Effector CD8-positive, alpha-beta T cell (primary cell): ENCODE results near the gene C4B.
"Not testable (repeated sequence)": the region's sequence is repeated elsewhere in the genome, so short reads cannot be mapped to it uniquely, and the experiment has no call there.

Experiments used
- DNase-seq: peaks from one replicate; lab custom pipeline; 2025; lab: John Stamatoyannopoulos, UW

Gene C4B

DNA sequence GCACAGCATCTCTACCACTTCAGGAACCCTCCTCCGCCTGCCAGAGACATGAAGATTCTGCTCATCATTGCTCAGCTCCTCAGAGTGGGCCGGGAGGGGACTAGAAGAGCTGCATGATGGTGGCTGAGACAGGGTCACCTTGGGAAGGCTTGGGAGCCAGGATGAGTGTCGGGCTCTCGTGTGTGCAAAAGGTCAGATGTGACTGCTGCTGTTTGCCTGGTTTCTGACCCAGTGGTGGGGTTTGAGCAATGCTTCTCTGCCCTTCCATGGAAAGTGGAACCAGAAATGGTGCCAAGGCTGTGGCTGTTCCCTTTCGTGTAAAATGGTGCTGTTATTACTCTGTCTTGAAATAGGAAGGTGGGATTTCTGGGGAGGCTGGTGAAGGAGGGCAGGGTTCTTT lies 33.6 kb upstream of the C4B start:
- DNase-seq = not testable (repeated sequence)

DNA sequence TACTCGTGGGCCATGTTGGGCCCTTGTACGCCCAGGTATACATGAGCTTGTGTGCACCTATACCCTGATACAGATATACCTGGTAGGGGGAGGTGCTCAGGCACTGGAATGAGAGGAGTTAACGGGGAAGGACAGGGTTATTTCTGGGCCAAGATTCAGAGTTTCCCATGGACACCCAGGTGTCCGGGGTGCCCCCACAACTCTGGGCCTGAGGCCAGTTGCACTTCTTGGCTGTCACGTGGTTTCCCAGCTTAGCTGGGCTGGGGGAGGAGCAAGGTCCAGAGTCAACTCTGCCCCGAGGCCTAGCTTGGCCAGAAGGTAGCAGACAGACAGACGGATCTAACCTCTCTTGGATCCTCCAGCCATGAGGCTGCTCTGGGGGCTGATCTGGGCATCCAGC lies 32.9 kb upstream of the C4B start, which contains the start of gene C4A:
C4A (plus strand) TSS at position 314 of the 400 bp plus-strand sequence; CDS start at position 365, 51 bp downstream.
- DNase-seq = not testable (repeated sequence)

DNA sequence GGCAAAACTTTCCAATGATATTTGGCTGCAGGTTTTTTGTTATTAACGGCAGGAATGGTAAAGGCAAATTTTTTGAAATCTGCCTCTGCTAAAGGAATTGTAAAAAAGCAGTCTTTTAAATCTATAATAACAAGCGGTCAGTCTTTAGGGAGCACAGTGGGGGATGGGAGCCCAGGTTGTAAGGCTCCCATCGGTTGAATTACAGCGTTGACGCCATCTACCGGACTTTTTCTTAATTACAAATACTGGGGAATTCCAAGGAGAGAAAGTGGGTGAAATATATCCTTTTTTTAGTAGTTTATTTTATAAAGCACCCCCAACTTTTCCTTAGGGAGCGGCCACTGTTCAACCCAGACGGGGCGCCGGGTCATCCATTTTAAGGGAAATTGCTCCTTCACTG lies 25.2 kb upstream of the C4B start:
- not testable (repeated sequence) for DNase-seq

DNA sequence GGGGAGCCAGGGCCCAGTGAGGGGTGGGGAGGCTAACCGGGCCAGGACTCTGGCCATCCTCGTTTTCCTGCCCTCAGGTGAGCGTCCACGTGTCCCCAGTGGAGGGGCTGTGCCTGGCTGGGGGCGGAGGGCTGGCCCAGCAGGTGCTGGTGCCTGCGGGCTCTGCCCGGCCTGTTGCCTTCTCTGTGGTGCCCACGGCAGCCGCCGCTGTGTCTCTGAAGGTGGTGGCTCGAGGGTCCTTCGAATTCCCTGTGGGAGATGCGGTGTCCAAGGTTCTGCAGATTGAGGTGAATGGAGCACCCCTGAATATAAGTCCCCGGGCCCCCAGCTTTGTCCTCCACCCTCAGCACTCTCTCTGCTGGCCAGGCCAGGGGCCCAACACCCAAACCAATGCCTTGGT lies 20.2 kb upstream of the C4B start:
- not testable (repeated sequence) for DNase-seq

DNA sequence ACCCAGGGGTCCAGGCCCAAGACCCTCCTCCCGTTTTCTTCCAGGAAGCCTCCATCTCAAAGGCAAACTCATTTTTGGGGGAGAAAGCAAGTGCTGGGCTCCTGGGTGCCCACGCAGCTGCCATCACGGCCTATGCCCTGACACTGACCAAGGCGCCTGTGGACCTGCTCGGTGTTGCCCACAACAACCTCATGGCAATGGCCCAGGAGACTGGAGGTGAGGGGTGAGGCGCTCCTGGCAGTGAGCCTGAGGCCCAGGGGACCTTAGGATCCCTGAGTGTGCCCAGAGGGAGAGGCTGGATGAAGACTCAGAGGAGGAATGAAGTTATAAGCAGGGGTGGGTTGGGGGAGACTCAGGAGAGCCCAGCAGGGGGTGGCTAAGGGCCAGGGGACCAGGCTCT lies 18.2 kb upstream of the C4B start:
- DNase-seq = not testable (repeated sequence)

DNA sequence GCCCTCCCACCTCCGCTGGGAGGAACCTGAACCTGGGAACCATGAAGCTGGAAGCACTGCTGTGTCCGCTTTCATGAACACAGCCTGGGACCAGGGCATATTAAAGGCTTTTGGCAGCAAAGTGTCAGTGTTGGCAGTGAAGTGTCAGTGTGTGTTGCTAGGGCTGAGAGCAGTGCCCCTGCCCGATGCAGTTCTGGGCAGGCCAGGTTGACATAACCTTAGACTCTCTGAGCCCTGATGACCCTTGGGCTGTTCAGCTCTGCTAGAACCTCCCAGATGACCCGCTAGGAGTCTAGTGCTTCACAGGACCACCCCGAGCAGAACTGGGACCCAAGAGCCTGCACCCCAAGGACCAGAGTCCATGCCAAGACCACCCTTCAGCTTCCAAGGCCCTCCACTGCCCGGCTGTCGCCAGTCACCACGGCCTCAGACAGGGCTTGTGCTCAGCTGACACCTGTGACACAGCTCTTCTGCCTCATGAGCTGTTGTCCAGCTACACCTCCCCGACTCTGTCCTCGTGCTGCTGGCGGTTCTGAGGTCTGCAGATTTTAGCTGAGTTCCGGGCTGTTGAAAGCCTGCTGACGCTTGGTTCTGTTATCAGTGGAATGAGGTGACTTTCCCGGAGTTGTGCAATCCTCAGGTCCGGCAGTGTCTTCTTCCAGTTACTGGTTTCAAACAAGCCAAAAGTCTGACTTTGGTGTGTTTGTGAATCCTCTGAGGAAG lies 11.9 kb upstream of the C4B start:
- not testable (repeated sequence) for DNase-seq

DNA sequence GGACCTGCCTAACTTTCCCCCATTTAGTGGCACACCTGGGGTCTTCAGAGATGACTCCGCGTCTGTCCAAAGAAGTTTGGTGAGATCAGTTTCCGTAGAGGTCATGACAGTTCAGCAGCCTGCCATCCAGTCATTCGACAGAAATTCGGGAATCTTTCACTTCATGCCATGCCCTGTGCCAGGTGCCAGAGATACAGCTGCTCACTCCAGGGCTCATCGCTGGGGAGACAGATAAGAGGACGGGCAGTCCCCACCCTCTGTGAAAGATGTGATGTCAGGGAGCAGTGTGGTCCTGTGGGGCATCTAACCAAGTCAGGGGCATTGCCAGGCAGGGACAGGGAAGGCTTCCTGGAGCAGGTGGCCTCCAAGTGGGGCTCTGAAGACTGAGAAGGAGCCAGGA lies 11.3 kb upstream of the C4B start:
- not testable (repeated sequence) for DNase-seq

DNA sequence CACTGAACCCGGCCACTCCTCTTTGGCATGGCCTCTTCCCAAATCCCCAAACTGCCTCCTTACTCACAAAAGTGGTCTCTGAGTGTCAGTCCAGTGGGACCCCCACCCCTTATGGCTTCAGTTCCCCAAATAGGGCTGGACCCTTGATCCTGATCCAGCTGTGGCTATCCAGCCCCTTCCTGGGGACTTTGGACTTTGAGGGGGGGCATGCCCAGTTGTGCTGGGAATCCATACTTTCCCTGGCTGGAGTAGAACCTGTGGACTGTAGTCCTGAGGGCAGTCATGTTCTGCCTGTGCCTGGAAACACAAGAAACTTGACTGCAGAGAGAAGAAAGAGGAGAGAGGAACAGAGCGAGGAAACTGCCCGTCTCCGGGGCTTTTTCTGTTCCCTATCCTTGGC lies 10.2 kb upstream of the C4B start:
- not testable (repeated sequence) for DNase-seq

DNA sequence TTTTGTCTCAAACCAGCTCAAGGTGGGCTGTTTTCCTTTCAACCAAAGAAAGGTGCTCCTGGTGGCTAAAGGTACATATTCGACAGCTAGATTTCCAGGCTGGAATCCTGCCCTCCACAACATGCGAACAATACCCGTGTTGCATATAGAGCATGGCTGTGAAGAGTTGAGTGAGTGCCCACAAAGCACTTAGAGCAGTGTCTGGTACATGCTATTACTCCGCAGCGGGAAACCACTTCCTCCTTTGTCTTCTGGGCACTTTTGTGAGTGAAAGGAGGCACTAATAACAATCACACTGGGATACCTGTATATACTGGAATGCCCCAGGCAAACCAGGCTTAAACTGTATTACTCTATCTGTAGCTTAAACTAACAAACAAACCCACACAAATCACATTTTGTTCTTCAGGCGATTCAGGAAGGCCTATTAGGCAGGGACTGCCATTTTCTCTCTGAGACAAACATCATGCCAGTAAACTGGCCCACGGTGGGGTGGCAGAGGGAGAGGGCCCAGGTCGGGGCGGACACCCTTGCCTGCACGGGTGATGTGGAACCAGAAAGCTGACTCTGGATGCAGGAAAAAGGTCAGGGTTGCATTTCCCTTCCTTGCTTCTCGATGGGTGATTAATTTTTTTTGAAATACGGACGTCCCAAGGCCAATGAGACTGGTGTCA lies 9.6 kb upstream of the C4B start:
- DNase-seq = not testable (repeated sequence)

DNA sequence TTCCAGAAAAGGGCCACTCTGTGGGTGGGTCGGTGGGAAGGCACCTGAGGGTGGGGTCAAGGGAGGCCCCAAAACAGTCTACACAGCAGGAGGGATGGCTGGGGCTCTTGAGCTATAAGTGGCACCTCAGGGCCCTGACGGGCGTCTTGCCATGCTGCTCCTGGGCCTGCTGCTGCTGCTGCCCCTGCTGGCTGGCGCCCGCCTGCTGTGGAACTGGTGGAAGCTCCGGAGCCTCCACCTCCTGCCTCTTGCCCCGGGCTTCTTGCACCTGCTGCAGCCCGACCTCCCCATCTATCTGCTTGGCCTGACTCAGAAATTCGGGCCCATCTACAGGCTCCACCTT lies 9.1 kb upstream of the C4B start:
- DNase-seq = not testable (repeated sequence)

DNA sequence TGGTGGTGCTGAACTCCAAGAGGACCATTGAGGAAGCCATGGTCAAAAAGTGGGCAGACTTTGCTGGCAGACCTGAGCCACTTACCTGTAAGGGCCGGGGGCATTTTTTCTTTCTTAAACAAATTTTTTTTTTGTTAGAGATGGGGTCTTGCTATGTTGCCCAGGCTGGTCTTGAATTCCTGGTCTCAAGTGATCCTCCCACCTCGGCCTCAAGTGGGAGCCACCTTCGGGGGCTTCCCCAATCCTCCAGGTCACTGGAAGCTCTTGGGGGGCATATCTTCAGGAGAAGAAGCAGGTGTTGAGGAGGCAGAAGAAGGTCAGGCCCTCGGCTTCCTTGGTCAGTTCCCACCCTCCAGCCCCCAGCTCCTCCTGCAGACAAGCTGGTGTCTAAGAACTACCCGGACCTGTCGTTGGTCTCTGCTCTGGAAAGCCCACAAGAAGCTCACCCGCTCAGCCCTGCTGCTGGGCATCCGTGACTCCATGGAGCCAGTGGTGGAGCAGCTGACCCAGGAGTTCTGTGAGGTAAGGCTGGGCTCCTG lies 8.5 kb upstream of the C4B start:
- not testable (repeated sequence) for DNase-seq

DNA sequence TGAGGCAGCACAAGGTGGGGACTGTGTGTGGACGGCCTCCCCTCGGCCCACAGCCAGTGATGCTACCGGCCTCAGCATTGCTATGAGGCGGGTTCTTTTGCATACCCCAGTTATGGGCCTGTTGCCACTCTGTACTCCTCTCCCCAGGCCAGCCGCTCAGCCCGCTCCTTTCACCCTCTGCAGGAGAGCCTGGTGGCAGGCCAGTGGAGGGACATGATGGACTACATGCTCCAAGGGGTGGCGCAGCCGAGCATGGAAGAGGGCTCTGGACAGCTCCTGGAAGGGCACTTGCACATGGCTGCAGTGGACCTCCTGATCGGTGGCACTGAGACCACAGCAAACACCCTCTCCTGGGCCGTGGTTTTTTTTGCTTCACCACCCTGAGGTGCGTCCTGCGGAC lies 7.5 kb upstream of the C4B start:
- not testable (repeated sequence) for DNase-seq

DNA sequence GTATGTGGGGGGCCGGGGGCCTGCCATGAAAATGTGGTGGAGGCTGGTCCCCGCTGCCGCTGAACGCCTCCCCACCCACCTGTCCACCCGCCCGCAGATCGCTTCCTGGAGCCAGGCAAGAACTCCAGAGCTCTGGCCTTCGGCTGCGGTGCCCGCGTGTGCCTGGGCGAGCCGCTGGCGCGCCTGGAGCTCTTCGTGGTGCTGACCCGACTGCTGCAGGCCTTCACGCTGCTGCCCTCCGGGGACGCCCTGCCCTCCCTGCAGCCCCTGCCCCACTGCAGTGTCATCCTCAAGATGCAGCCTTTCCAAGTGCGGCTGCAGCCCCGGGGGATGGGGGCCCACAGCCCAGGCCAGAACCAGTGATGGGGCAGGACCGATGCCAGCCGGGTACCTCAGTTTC lies 6.6 kb upstream of the C4B start:
- not testable (repeated sequence) for DNase-seq

DNA sequence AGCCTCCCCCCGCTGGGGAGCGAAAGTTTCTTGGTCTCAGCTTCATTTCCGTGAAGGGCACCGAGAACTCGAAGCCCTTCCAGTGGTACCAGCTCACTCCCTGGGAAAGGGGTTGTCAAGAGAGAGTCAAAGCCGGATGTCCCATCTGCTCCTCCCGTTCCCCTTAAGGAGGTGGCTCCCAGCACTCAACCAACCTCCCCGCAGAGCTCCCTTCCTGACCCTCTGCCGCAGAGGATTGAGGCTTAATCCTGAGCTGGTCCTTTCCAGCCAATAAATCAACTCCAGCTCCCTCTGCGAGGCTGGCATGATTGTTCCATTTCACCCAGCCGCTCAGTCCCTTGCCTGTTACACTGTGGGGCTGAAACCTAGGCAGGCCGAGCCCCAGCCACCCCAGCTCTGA lies 6.0 kb upstream of the C4B start:
- DNase-seq = not testable (repeated sequence)

DNA sequence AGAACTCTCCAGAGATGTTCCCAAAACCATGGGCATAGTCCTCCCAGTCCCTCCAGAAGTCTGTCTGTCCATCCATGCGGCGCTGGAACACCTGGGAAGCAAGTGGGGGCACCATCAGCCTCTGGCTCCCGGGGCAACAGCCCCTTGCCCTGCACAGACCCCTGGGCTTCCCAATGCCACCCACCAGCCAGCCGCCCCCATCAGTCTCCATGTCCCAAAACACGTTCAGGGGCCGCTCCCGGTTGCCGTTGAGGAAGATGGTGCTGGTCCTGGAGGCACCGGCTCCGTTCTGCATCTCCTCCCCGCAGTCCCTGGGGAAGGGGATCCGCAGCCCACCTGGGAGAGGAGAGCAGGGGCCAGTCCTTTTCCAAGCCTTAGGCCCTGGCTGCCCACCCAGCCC lies 5.1 kb upstream of the C4B start:
- DNase-seq = not testable (repeated sequence)

DNA sequence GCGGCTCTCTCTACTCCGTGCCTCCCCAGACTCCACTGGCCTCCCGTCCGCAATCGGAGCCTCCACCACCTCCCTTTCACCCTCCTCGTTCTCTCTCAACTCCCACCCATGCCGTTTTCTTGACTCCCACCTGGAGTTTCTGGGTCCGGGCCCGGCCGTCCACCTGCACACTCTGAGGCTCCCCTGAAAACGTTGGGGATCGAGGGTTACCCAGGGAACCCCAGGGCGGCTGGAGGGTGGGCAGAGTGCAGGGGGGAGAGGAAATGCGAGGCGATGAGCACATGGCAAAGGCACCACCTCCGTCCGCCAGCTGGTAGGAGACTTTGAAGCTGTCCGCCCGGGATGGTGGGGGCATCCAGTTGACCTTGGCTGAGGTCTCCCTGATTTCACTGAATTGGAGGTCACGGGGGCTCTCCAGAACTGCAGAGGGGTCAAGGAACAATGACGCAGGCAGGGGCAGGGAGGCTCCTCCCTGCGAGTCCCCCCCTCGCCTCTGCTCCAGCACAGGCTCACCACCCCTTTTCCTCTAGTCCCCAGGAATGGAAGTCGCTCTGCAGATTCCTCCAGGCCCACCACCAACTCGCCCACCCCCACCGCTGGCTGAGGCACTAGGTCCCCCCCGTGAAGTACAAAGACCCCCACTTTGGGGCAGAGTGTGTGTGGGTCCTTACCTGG lies 3.6 kb upstream of the C4B start:
- not testable (repeated sequence) for DNase-seq

DNA sequence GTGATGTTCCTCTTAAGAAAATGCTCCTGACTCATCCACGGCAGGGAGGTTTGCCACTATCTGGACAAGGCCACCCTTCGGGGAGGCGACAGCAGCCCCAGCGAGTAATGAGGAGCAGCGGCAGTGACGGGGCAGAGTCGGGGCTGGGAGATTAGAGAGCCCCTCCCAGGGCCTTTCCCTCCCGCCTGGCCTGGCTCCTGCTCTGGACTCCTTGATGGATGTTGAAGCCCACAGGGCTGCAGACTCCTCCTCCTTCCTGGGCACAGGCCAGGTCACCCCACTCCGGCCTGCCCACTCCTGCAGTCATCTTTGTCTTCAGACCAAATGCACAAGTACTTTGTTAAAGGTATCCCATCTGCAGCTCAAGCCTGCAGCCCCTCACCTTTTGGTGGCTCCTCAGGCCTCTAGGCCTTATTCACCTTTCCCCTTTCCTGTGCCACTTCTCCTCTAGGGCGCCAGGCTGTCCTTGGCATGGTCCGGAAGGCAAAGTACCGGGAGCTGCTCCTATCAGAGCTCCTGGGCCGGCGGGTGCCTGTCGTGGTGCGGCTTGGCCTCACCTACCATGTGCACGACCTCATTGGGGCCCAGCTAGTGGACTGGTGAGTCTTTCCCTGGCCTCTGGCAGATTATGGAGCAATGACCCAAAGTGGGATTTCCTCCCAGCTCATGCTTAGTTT lies 1.5 kb upstream of the C4B start:
- DNase-seq = not testable (repeated sequence)

DNA sequence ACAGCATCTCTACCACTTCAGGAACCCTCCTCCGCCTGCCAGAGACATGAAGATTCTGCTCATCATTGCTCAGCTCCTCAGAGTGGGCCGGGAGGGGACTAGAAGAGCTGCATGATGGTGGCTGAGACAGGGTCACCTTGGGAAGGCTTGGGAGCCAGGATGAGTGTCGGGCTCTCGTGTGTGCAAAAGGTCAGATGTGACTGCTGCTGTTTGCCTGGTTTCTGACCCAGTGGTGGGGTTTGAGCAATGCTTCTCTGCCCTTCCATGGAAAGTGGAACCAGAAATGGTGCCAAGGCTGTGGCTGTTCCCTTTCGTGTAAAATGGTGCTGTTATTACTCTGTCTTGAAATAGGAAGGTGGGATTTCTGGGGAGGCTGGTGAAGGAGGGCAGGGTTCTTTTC lies 857 bp upstream of the C4B start:
- DNase-seq = not testable (repeated sequence)

DNA sequence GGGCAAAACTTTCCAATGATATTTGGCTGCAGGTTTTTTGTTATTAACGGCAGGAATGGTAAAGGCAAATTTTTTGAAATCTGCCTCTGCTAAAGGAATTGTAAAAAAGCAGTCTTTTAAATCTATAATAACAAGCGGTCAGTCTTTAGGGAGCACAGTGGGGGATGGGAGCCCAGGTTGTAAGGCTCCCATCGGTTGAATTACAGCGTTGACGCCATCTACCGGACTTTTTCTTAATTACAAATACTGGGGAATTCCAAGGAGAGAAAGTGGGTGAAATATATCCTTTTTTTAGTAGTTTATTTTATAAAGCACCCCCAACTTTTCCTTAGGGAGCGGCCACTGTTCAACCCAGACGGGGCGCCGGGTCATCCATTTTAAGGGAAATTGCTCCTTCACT lies 7.5 kb downstream of the C4B start:
- not testable (repeated sequence) for DNase-seq

DNA sequence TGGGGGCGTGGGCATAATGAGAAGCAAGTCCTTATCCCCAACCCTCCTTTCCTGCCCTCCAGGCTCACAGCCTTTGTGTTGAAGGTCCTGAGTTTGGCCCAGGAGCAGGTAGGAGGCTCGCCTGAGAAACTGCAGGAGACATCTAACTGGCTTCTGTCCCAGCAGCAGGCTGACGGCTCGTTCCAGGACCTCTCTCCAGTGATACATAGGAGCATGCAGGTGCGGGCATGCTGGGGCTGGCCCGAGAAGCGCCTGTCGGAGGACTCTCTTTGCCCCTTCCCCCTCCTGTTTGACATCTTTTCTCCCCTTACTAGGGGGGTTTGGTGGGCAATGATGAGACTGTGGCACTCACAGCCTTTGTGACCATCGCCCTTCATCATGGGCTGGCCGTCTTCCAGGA lies 14.0 kb downstream of the C4B start:
- DNase-seq = not testable (repeated sequence)

DNA sequence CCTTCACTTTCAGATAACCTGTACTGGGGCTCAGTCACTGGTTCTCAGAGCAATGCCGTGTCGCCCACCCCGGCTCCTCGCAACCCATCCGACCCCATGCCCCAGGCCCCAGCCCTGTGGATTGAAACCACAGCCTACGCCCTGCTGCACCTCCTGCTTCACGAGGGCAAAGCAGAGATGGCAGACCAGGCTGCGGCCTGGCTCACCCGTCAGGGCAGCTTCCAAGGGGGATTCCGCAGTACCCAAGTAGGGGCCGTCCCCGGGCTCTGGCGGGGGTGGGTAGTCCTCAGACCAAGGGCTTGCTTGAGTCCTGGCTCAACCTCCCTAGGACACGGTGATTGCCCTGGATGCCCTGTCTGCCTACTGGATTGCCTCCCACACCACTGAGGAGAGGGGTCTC lies 15.0 kb downstream of the C4B start:
- not testable (repeated sequence) for DNase-seq
